GM18502 (cell line): ENCODE data around the gene TRAF3.
"Not testable (repeated sequence)": the region's sequence is repeated elsewhere in the genome, so short reads cannot be mapped to it uniquely, and the experiment has no call there.

ENCODE experiments used
- ATAC-seq: cut with Tn5 transposase; IDR thresholded peaks from one replicate; pipeline ENCODE4 v1.9.1; 2021; ENCODE audit warnings: mild to moderate bottlenecking; ENCODE audit not compliant: unreplicated experiment, poor library complexity

Gene TRAF3

GRCh38 chr14:102878970-102879460 lies 101.8 kb downstream of the TRAF3 start:
- no peak for ATAC-seq

DNA sequence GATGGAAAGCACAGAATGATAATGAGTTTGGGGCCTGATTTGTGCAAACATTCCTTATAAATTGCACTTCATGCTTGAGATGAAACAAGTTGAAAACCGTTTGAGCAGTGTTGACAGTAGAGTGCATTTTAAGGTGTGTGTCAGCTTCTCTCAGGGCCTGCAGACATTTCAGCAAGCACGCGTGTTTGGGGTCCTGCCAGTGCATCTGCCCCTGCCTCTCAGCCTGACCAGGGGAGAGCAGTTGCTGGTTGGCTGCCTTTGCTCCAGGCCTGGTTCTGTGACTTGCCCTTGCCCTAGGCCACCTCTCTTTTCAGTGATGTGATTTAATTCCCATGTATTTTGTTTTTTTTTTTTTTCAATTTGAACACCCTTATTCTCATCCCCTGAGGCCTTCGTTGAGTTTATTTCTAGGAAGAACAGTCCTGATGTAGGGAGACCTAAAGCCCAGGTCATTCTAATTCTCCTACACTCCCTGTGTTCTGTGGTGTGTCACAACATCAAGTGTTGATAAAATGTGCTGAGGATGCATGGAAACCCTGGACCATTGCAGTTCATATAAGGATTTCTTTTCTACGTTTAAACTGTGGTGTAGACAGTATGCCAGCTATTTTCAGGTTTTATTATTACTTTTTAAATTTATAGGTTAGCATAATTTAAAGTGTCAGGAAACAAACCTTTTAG lies 105.1 kb downstream of the TRAF3 start:
- ATAC-seq: no peak

DNA sequence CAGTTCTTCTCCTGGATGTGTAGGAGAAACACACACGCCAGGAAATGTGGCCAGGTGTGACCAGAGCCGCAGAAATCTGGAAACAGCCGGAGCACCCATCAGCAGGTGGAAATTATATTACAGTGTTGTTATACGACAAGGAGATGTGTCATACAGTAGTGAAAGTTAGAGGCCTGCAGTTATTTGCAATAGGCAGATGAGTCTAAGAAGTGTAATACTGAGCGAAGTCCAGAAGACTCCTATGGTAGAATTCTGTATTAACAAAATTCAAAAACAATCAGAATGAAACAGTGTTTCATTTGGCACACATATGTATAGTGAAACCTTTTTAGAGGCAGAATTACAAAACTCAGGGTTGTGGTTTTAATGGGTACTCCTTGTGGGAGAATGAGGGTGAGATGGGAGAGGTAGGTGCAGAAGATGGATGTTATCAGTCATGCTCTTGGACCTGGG lies 105.9 kb downstream of the TRAF3 start:
- no peak for ATAC-seq

DNA sequence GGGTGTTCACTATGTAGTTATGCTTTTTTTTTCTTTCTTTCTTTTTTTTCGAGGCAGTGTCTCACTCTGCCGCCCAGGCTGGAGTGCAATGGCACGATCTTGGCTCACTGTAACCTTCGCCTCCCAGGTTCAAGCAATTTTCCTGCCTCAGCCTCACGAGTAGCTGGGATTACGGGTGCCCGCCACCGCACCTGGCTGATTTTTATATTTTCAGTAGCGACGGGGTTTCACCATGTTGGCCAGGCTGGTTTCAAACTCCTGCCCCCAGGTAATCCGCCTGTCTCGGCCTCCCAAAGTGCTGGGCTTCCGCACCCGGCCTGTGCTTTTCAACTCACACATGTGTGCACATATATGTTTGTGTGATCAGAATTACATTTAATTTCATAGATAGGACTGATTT lies 106.3 kb downstream of the TRAF3 start:
- no peak for ATAC-seq

DNA sequence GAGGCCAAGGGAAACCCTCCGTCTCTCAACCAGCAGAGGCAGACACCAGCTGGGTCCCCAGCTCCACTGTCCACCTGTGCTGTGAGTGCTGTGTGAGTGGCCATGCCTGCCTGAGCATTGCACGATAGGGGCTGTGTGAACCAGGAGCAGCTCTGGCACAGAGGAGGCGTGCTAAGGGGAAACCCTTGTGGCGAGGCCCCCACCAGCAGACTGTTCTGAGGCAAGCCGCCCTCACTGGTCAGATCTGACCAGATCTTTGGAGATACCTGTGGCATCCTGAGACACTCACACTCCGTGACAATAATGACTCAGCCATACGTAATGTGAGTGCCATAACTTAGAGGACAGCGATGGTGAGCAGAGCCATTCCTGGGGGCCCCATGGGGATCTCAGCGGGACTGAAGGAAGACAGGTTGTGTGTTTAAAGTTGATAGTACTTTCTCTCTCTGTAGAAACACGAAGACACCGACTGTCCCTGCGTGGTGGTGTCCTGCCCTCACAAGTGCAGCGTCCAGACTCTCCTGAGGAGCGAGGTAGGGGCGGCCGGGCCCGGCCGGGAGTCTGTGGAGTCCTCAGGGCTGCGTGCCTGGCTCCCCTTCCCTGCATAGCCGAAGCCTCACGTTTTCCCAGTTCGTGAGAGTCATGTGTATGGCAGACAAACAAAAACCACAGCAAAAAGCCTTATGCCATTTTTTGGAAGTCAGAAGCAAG lies 108.6 kb downstream of the TRAF3 start:
- no peak for ATAC-seq

DNA sequence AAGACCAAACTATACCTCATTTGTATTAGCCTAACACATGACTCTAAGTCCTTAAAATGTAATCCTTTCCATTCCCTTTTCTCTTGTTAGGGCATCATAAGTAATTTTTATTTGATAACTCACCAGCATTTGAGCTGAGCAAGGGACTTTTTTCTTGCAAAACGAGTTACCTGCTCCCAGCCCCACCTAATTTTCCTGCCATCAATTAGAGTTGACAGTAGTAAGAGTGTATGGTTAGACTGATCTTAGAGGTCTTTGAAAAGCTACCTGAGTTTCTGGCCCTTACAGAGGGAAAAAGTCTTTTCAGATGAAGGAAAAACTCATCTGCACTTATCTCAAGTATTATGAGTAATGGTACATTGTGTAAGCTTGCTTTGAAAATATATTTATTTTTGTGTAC lies 111.5 kb downstream of the TRAF3 start:
- no peak for ATAC-seq

GRCh38 chr14:102889615-102890014 lies 112.4 kb downstream of the TRAF3 start:
- ATAC-seq: no peak

GRCh38 chr14:102891111-102891510 lies 113.9 kb downstream of the TRAF3 start:
- no peak for ATAC-seq

- ATAC-seq: no peak
Measured at GRCh38 chr14:102891556-102891955, 114.3 kb downstream of the TRAF3 start.

- no peak for ATAC-seq
Measured at GRCh38 chr14:102892651-102893050, 115.4 kb downstream of the TRAF3 start.

- no peak for ATAC-seq
Measured at GRCh38 chr14:102893452-102893851, 116.2 kb downstream of the TRAF3 start.

DNA sequence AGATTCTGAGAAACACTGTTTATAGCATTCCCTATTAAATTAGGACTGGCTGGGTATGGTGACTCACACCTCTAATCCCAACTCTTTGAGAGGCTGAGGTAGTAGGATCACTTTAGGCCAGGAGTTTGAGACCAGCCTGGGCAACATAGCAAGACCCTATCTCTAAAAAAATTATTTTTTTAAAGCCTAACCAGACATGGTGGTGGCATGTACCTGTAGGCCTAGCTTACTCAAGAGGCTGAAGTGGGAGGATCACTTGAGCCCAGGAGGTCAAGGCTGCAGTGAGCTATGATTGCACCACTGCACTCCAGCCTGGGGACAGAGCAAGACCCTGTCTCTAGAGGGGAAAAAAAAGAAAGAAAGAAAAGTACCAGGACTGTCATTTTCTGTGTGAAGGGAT lies 119.5 kb downstream of the TRAF3 start:
- ATAC-seq: not testable (repeated sequence)

GRCh38 chr14:102897299-102898027 lies 120.2 kb downstream of the TRAF3 start:
- ATAC-seq: no peak

DNA sequence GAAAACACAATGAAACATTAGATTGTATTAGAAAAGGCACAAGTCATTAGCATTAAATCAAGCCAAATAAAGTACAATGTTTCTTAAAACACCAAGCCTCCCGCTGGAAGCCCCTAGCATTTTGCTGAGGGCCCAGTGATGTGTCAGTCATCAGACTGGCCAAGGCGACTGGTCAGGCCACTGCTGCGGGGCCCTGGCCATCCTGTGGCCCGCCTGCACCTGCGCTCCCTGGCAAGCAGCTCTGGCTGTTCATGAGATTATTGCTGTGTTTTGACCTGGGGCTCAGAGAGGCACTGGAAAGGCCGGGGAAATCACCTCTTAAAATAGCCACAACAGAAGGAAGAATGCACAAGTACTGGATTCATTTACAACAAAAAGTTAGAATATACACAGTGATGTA lies 121.0 kb downstream of the TRAF3 start:
- no peak for ATAC-seq

GRCh38 chr14:102898776-102899515 lies 121.7 kb downstream of the TRAF3 start:
- no peak for ATAC-seq

GRCh38 chr14:102899516-102899900 lies 122.3 kb downstream of the TRAF3 start:
- no peak for ATAC-seq

- peak; percentile 63 for ATAC-seq
Measured at GRCh38 chr14:102900631-102901571, 123.7 kb downstream of the TRAF3 start.

DNA sequence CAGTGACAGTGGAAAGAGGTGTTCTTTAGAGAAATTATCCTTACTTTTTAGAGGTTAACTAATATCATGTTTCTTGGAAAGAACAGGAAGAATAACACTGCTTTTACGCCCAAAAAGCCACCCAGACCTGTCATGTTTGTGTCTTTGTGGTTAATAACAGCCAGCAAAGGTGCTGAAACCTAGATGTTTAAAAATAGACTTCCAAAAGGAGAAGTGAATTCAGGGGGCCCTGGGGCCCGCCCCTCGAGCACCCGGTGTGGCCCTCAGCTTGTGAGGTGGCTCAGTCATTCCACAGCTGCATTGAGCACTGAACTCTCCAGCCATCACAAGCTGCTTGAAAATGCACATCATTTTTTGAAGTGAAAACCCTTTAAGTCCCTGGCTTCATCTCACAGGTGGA lies 124.4 kb downstream of the TRAF3 start:
- peak; percentile 79 for ATAC-seq

GRCh38 chr14:102902086-102902485 lies 124.8 kb downstream of the TRAF3 start:
- ATAC-seq: peak; percentile 14
